ENCODE measurements around the gene SPTBN1.

Gene SPTBN1

DNA sequence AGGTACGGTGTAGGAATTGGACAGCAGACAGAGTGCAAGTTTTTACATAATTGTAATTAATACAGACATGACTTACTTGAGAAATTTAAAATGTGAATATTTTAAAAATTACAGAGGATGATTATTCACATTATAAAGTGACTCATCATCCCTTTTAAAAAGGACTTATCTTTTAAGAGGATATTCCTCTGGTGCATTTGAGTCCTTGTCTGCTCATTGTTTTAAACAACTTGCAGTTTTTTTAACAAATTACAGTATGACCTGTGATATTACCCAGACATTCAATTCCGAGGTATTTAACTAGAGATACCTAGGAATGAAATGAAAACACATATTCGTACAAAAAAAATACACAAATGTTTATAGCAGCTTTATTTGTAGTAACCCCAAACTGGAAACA, 38.0 kb downstream of the SPTBN1 start:
- no peak for TF ChIP-seq GATA2 (IDR thresholded peaks at IDR 0.05; ENCODE audit: low read depth, low read length)
- TF ChIP-seq GATA3 (IDR thresholded peaks at IDR 0.05; ENCODE audit: low read depth, low read length), result no peak

- TF ChIP-seq GATA3 (IDR thresholded peaks at IDR 0.05; ENCODE audit: low read depth, low read length) (no peak), GATA2 (IDR thresholded peaks at IDR 0.05; ENCODE audit: low read depth, low read length) (no peak)
Observed at GRCh38 chr2:54496920-54497319, 40.8 kb downstream of the SPTBN1 start.

DNA sequence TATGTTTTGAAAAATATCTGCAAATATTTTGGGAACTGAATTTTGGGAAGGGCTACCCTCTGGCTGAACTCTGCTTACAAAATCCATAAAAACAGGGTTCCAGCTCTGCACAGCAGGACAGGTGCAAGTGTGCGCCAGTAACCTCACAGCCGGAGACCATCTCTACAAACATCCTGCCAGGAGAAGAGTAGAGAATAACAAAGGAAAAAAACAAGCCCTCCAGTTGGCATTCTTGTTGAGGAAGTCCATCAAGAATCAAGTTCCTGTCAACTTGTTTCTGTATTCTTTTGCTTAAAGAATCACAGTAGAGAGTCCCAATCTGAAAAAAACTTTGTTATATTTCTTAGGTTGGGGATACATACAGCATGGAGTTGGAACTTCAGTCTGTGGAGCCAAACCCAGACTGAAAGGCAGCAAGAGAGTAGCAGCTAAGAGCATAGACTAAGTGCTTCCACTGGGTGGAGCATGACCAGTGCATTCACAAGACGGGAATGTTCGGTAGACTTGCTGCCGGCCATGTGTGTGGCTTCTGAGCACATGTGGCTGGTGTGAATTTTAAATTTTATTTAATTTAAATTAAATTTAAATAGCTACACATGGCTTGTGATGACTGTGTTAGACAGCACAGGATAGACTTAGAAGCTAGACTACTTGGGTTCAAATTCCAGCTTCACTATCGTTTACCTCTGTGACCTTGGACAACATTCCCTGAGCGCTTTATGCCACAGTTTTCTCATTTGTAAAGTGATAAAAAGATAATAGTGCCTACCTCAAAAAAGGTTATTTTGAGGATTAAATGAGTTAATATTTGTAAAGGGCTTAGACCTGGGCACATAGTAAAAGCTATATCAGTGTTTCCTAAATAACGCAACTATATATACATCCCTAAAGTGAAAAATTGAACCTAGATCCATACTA, 41.9 kb downstream of the SPTBN1 start:
- TF ChIP-seq GATA3 (IDR thresholded peaks at IDR 0.05; ENCODE audit: low read depth, low read length) (no peak), GATA2 (IDR thresholded peaks at IDR 0.05; ENCODE audit: low read depth, low read length) (no peak)

DNA sequence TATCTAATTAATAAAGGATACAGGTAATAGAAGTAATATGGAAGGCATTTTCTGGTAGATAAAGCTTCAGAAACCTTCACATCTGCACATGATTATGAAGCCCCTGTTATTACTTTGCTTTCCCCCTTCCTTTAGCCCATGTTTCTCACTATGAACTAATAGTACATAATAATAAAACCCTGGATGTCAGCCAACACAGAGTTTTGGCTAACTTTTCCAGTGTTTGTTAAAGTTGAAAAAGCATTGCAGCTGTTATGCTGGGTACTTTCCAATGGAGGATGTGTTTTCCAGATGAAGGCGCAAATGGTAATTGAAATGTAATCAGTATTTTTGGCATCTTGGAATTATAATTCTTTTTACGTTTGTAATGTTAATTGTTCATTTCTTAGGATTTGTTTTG, 43.5 kb downstream of the SPTBN1 start:
- TF ChIP-seq GATA3 (IDR thresholded peaks at IDR 0.05; ENCODE audit: low read depth, low read length) (no peak), GATA2 (IDR thresholded peaks at IDR 0.05; ENCODE audit: low read depth, low read length) (no peak)

DNA sequence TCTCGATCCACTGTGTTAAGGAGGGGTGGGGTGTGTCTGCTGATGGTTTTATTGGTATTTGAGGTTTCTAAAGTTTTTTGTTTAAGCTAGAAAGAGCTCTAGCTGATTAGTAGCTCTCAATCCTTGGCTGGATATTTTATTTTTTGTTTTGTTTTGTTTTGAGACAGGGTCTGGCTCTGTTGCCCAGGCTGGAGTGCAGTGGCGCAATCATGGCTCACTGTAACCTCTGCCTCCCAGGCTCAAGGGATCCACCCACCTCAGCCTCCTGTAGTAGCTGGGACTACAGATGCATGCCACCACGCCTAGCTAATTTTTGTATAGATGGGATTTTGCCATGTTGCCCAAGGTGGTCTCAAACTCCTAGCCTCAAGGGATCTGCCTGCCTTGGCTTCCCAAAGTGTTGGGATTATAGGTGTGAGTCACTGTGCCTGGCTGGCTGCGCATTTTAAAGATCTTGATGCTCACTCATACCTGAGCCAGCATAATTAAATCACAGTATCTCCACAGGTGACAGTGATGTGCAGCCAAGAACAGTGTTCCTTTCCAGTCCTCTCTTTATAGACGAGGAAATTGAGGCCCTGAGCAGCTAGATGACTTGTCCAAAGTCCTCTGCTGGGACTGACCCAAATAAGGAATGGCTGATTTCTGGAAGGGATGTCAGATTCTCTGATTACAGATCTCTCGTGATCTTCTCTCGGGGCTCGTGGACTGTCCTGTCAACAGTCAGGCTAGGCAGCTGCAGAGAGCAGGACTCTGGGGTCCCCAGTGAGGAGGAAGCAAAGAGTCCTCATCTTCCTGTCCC, 44.5 kb downstream of the SPTBN1 start:
- TF ChIP-seq GATA2 (IDR thresholded peaks at IDR 0.05; ENCODE audit: low read depth, low read length) (no peak), GATA3 (IDR thresholded peaks at IDR 0.05; ENCODE audit: low read depth, low read length) (no peak)

DNA sequence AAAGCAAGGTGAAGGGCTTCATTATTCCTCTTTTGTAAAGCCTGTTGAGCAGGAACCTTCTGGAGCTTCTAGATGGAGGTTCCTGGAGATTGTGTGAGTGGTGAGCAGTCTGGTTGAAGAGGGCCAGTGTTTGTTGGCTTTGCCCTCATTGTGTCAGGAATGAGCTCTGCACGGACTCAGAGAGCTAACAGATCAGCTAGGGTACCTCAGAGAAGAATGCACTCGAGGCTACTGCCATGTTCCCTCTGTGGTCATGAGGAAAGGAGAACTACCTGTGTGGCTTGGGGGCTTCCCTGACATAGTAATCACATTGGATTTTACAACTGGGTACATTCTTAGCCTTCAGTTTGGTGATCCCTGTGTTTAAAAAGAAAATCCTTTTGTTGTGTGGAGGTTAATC, 46.6 kb downstream of the SPTBN1 start:
- TF ChIP-seq GATA2 (IDR thresholded peaks at IDR 0.05; ENCODE audit: low read depth, low read length) (no peak), GATA3 (IDR thresholded peaks at IDR 0.05; ENCODE audit: low read depth, low read length) (no peak)

- no peak for TF ChIP-seq GATA3 (IDR thresholded peaks at IDR 0.05; ENCODE audit: low read depth, low read length)
- no peak for TF ChIP-seq GATA2 (IDR thresholded peaks at IDR 0.05; ENCODE audit: low read depth, low read length)
Observed at GRCh38 chr2:54503192-54503591, 47.1 kb downstream of the SPTBN1 start.

- TF ChIP-seq GATA2 (IDR thresholded peaks at IDR 0.05; ENCODE audit: low read depth, low read length), result no peak
- TF ChIP-seq GATA3 (IDR thresholded peaks at IDR 0.05; ENCODE audit: low read depth, low read length), result no peak
Observed at GRCh38 chr2:54503828-54504227, 47.7 kb downstream of the SPTBN1 start.

GRCh38 chr2:54504866-54505265, 48.7 kb downstream of the SPTBN1 start:
- TF ChIP-seq GATA3 (IDR thresholded peaks at IDR 0.05; ENCODE audit: low read depth, low read length) (no peak), GATA2 (IDR thresholded peaks at IDR 0.05; ENCODE audit: low read depth, low read length) (no peak)

- TF ChIP-seq GATA3 (IDR thresholded peaks at IDR 0.05; ENCODE audit: low read depth, low read length), result no peak
- no peak for TF ChIP-seq GATA2 (IDR thresholded peaks at IDR 0.05; ENCODE audit: low read depth, low read length)
Observed at GRCh38 chr2:54508541-54508940, 52.4 kb downstream of the SPTBN1 start.

DNA sequence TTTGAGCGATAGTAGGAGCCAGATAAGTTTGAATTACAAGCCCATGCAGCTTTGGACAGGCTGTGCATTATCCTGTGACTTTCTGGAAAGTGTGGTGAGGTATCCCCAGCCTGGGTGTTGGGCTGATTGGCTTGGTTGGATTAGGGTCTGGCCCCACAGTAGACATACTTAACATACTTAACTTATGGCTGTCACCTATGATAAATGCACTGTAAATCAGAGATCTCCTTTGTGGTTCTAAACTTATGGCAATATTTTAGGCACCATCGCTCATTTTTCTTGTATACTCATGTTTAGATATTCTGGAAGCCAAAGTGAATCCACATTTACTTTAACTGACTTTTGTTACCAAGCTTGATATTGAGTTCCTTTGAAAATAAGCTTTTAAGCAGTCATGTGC, 54.8 kb downstream of the SPTBN1 start:
- TF ChIP-seq GATA2 (IDR thresholded peaks at IDR 0.05; ENCODE audit: low read depth, low read length) (no peak), GATA3 (IDR thresholded peaks at IDR 0.05; ENCODE audit: low read depth, low read length) (no peak)

DNA sequence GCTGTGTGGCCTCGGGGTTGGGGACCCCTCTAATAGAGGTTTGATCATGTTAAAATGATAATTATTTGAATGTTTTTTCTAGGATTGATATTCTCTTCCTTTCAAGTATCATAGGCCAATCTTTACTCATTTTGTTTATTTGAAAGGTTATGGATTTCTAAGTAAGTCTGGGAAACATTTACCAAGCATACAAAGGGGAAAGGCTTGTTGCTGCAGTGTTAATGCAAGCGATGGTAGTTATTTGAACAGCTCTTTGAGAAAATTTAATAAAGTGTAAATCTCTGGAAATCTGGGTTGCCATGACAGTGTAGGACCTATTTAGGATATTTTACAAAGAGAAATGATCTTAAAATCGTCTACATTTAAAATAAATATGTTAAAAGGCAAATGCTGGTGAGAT, 56.1 kb downstream of the SPTBN1 start:
- TF ChIP-seq GATA2 (IDR thresholded peaks at IDR 0.05; ENCODE audit: low read depth, low read length) (no peak), GATA3 (IDR thresholded peaks at IDR 0.05; ENCODE audit: low read depth, low read length) (no peak)

DNA sequence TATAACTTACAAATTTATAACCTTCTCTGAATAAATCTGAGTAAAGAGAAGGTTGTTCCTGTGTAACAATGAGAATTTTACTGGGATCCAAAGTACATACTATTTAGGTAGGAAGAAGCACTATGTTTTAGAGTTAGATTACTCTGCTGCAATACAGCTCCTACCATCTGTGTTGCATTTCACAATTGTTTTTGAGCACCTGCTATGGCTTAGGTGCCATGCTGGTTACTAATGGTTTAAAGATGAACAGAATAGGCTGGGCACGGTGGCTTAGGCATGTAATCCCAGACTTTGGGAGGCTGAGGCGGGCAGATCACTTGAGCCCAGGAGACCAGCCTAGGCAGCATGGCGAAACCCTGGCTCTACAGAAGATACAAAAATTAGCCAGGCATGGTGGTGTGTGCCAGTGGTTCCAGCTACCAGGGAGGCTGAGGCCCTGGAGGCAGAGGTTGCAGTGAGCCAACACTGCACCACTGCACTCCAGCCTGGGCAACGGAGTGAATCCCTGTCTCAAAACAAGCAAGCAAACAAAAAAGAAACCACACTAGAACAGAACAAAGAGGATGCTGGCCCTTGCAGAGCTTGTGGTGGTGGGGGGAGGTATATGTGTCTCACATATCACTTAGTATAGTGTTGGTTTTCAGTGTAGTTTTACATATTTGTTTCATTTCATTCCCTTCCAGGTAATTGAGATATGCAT, 56.7 kb downstream of the SPTBN1 start:
- TF ChIP-seq GATA2 (IDR thresholded peaks at IDR 0.05; ENCODE audit: low read depth, low read length) (no peak), GATA3 (IDR thresholded peaks at IDR 0.05; ENCODE audit: low read depth, low read length) (no peak)

- no peak for TF ChIP-seq GATA3 (IDR thresholded peaks at IDR 0.05; ENCODE audit: low read depth, low read length)
- TF ChIP-seq GATA2 (IDR thresholded peaks at IDR 0.05; ENCODE audit: low read depth, low read length), result no peak
Observed at GRCh38 chr2:54513363-54513715, 57.2 kb downstream of the SPTBN1 start.

Data from SH-SY5Y (cell line).